Measurements from ENCODE around the gene FAAP20. TPM values are rescaled to one million over a fixed set of nuclear protein-coding genes. Genes with fewer than 3 reads are reported as not detected.

Gene FAAP20
- total RNA-seq, 2 donors from 2014 or later, result 18.5 to 24.3 TPM

DNA sequence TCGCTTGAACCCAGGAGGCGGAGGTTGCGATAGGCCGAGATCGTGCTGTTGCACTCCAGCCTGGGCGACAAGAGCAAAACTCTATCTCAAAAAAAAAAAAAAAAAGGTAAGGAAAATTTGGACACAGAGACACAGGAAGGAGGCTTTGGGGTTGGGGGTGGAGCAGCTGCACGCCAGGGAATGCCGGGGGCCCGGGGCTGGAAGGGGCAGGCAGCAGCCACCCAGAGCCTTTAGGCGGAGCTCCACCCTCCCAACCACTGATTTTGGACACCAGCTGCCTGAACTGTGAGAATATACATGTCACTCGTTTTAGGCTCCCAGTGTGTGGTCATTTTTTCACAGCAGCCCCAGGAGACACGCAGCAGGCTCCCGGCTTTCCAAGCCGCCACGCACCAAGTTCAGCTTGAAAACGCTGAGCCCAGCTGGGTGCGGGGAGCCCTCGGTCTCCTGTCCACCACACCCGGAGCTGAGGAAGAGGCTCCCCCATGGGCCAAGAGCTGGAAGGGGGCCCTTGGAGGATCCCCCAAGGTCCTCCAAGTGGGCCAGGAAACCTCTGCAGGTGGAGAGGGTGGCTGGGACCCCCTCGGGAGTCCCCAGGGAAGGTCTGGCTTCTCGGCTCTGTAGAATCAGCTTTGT is 5.9 kb upstream of the FAAP20 start:
- H3K4me1 ChIP-seq, result peaks cover 0 to 50% of the 10 kb centered on the region in 2 donors
- no peak for DNase-seq (ENCODE audit: low spot score)
- H3K27me3 ChIP-seq, result no peaks in the 10 kb centered on the region
- H3K9me3 ChIP-seq, result no peaks in the 10 kb centered on the region
- TF ChIP-seq, protein P1, sequence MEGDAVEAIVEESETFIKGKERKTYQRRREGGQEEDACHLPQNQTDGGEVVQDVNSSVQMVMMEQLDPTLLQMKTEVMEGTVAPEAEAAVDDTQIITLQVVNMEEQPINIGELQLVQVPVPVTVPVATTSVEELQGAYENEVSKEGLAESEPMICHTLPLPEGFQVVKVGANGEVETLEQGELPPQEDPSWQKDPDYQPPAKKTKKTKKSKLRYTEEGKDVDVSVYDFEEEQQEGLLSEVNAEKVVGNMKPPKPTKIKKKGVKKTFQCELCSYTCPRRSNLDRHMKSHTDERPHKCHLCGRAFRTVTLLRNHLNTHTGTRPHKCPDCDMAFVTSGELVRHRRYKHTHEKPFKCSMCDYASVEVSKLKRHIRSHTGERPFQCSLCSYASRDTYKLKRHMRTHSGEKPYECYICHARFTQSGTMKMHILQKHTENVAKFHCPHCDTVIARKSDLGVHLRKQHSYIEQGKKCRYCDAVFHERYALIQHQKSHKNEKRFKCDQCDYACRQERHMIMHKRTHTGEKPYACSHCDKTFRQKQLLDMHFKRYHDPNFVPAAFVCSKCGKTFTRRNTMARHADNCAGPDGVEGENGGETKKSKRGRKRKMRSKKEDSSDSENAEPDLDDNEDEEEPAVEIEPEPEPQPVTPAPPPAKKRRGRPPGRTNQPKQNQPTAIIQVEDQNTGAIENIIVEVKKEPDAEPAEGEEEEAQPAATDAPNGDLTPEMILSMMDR (IDR thresholded peaks at IDR 0.05), result no peak
- H3K27ac ChIP-seq, result no peak overlapping the region
- no peak overlapping the region for H3K4me3 ChIP-seq
- H3K36me3 ChIP-seq, result no peaks in the 10 kb centered on the region

DNA sequence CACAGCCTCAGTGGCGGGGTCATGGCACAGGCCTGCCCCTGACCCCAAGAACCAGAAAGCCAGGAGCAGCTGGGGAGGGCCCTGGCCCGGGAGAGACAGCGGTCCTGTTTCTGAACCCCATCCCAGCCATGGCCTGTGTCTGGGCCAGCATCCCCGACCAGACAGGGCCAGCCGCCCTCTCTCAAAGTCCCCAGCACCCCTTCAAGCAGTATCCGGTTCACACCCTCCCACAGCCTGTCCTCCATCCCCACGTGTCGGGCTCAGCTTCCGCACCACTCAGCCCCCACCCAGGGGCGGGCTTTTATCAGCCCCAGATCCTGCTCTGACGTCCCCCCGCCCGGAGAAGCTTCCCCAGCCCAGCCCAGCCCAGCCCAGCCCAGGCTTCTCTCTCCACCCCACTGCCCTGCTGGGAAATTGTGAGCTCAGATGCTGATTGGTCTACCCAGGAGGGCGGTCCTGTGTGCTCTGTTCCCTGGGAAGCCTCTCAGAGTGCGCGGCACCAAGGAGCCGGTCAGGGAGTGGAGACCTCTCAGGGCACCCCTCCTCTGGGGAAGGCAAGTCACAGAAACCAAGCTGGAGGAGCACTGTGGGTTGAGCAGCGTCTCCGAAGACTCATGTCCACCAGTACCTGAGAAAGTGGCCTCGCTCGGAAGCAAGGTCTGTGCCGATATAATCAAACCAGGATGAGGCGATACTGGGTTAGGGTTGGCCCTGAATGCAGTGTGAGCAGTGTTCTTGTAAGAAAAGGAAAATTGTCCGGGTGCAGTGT is 4.7 kb upstream of the FAAP20 start:
- peak overlapping the region; percentile 47 to 52 for H3K4me3 ChIP-seq
- H3K9me3 ChIP-seq, result no peaks in the 10 kb centered on the region
- peak; percentile 97 for DNase-seq (ENCODE audit: low spot score)
- no peaks in the 10 kb centered on the region for H3K27me3 ChIP-seq
- H3K36me3 ChIP-seq, result no peaks in the 10 kb centered on the region
- H3K27ac ChIP-seq, result peak overlapping the region; percentile 81 to 82
- TF ChIP-seq, protein P1 (IDR thresholded peaks at IDR 0.05), result no peak
- peaks cover 0 to 48% of the 10 kb centered on the region in 2 donors for H3K4me1 ChIP-seq

- Histone ChIP-seq H3K4me1 (peaks cover 0 to 48% of the 10 kb centered on the region in 2 donors), H3K9me3 (no peaks in the 10 kb centered on the region), H3K27ac (peak overlapping the region; percentile 81 to 82), H3K27me3 (no peaks in the 10 kb centered on the region), H3K4me3 (no peak overlapping the region), H3K36me3 (no peaks in the 10 kb centered on the region)
- TF ChIP-seq, protein P1 (IDR thresholded peaks at IDR 0.05), result no peak
- DNase-seq (ENCODE audit: low spot score), result no peak
Measured at GRCh38 chr1:2198571-2198970, 4.0 kb upstream of the FAAP20 start.

- no peak for DNase-seq (ENCODE audit: low spot score)
- H3K27me3 ChIP-seq, result no peaks in the 10 kb centered on the region
- H3K4me1 ChIP-seq, result peaks cover 0 to 50% of the 10 kb centered on the region in 2 donors
- no peak overlapping the region for H3K27ac ChIP-seq
- TF ChIP-seq, protein P1 (IDR thresholded peaks at IDR 0.05), result no peak
- no peaks in the 10 kb centered on the region for H3K9me3 ChIP-seq
- H3K4me3 ChIP-seq, result no peak overlapping the region
- no peaks in the 10 kb centered on the region for H3K36me3 ChIP-seq
Measured at GRCh38 chr1:2197707-2198165, 3.2 kb upstream of the FAAP20 start.

- H3K27ac ChIP-seq, result no peak overlapping the region
- peaks cover 0 to 56% of the 10 kb centered on the region in 2 donors for H3K4me1 ChIP-seq
- no peaks in the 10 kb centered on the region for H3K27me3 ChIP-seq
- H3K4me3 ChIP-seq, result no peak overlapping the region
- TF ChIP-seq, protein P1 (IDR thresholded peaks at IDR 0.05), result no peak
- no peaks in the 10 kb centered on the region for H3K36me3 ChIP-seq
- no peak for DNase-seq (ENCODE audit: low spot score)
- H3K9me3 ChIP-seq, result no peaks in the 10 kb centered on the region
Measured at GRCh38 chr1:2196901-2197638, 2.5 kb upstream of the FAAP20 start.

Data from right atrium auricular region (tissue), 2 donors.